Peyer's patch (tissue), 4 donors: ENCODE results near the gene TATDN2. TPM values are rescaled to one million over a fixed set of nuclear protein-coding genes. Genes with fewer than 3 reads are reported as not detected.

Source experiments
- DNase-seq, 3 donors: peaks; one replicate each; pipeline ENCODE4 v3.0.0-alpha.2; 2017 to 2019
- H3K27ac ChIP-seq, 4 donors: fragments of 200-600 bp; sonication (generic); one replicate each; pipeline ENCODE4 v1.5.1; 2016 to 2019
- H3K27me3 ChIP-seq, 2 donors: fragments of 200-600 bp; sonication (generic); one replicate each; pipeline ENCODE4 v1.5.1; 2019
- H3K36me3 ChIP-seq, 3 donors: fragments of 200-600 bp; sonication (generic); one replicate each; pipeline ENCODE4 v1.5.1; 2016 to 2019
- H3K4me1 ChIP-seq, 4 donors: fragments of 200-600 bp; sonication (generic); one replicate each; pipeline ENCODE4 v1.5.1; 2016 to 2019
- H3K4me3 ChIP-seq, 4 donors: fragments of 200-600 bp; sonication (generic); 1 replicate in 3 of 4; 2 replicates in 1 of 4; pipeline ENCODE4 v1.5.1; 2016 to 2019; ENCODE audit warnings: mild to moderate bottlenecking in 1 of 4
- H3K9me3 ChIP-seq, 4 donors: fragments of 200-600 bp; sonication (generic); one replicate each; pipeline ENCODE4 v1.5.1; 2016 to 2019; ENCODE audit warnings: mild to moderate bottlenecking in 1 of 4
- POLR2A ChIP-seq, 2 donors: fragments of 450-650 bp; IDR thresholded peaks; one replicate each; pipeline ENCODE4 v1.5.1; 2017; ENCODE audit warnings: antibody characterized with exemption in 2 of 2, mild to moderate bottlenecking in 2 of 2, moderate library complexity in 2 of 2
- total RNA-seq, 4 donors: library from RNA; depleted of rRNA; stranded (reverse); fragments of >200 nt; gene quantifications; one replicate each; pipeline ENCODE4 v1.1.0, GENCODE V29; 2016
- TF ChIP-seq, protein P1 (sequence below), 6 experiments: fragments of 450-650 bp in 4 of 6; fragments of 200-600 bp in 2 of 6; sonication (generic) in 1 of 6; IDR thresholded peaks; one replicate each; pipeline ENCODE4 v1.5.1; 2017 to 2019; ENCODE audit warnings: antibody characterized with exemption in 6 of 6, mild to moderate bottlenecking in 3 of 6, moderate library complexity in 1 of 6

The TATDN2 gene
- 10 to 100 TPM; 30.3 to 52.8 (median 36.9) TPM for total RNA-seq

DNA sequence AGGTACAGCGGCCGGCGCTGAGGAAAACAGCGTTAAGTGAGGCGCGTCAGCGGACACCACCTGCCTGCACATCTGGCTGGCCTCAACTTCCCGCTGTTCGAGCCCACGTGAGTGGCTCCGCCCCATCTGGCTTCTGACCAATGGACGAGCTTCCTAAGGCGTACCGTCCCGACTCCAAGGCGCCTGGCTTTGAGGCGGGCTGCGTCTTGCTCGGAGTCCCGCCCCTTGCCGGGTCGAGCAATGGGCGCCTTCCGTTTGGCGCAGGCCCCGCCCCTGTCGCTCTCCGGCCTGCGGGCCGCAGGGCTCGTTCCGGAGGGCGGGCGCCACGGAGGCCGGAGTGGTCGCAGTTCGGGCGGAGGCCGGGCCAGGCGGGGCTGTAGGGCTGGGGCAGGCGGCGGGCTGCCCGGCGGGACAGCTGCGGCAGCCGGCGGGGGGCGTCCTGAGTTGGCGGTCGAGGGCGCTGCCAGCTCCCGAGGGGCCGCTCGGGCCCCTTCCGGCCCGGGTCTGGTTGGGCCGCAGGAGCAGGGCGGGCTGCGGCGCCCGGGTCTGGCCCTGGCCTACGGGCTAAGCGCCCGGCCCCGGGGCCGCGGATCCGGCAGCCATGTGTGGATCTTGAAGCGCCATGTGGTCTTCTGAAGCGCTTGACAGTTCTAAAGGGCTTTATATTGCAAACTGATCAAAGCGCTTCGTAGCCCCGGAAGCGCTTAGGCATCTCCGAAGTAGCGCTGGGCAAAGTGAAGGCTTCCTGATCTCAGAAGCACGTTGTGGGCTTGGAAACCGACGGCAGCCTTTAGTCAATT, at the start of gene TATDN2:
TSS of gene TATDN2 (plus strand) at position 276 of the 800 bp plus-strand sequence. CDS start 742 bp downstream, outside the sequence.
- Histone ChIP-seq H3K27me3 (no peaks in the 10 kb centered on the region), H3K4me3 (peak within 1 kb of the TSS; percentile 90 to 99 (median 95)), H3K9me3 (peaks cover 0 to 9% (median 0%) of the 10 kb centered on the region in 4 donors), H3K27ac (peak within 1 kb of the TSS; percentile 91 to 99 (median 94)), H3K4me1 (peaks cover 0 to 33% (median 5%) of the 10 kb centered on the region in 4 donors), H3K36me3 (peaks cover 0 to 22% (median 0%) of the 10 kb centered on the region in 3 donors)
- DNase-seq = peak; percentile 96 to 99 (median 97)
- TF ChIP-seq, protein P1, sequence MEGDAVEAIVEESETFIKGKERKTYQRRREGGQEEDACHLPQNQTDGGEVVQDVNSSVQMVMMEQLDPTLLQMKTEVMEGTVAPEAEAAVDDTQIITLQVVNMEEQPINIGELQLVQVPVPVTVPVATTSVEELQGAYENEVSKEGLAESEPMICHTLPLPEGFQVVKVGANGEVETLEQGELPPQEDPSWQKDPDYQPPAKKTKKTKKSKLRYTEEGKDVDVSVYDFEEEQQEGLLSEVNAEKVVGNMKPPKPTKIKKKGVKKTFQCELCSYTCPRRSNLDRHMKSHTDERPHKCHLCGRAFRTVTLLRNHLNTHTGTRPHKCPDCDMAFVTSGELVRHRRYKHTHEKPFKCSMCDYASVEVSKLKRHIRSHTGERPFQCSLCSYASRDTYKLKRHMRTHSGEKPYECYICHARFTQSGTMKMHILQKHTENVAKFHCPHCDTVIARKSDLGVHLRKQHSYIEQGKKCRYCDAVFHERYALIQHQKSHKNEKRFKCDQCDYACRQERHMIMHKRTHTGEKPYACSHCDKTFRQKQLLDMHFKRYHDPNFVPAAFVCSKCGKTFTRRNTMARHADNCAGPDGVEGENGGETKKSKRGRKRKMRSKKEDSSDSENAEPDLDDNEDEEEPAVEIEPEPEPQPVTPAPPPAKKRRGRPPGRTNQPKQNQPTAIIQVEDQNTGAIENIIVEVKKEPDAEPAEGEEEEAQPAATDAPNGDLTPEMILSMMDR (IDR thresholded peaks at IDR 0.05) = no peak
- TF ChIP-seq POLR2A (IDR thresholded peaks at IDR 0.05) = peak; percentile 71 to 88

DNA sequence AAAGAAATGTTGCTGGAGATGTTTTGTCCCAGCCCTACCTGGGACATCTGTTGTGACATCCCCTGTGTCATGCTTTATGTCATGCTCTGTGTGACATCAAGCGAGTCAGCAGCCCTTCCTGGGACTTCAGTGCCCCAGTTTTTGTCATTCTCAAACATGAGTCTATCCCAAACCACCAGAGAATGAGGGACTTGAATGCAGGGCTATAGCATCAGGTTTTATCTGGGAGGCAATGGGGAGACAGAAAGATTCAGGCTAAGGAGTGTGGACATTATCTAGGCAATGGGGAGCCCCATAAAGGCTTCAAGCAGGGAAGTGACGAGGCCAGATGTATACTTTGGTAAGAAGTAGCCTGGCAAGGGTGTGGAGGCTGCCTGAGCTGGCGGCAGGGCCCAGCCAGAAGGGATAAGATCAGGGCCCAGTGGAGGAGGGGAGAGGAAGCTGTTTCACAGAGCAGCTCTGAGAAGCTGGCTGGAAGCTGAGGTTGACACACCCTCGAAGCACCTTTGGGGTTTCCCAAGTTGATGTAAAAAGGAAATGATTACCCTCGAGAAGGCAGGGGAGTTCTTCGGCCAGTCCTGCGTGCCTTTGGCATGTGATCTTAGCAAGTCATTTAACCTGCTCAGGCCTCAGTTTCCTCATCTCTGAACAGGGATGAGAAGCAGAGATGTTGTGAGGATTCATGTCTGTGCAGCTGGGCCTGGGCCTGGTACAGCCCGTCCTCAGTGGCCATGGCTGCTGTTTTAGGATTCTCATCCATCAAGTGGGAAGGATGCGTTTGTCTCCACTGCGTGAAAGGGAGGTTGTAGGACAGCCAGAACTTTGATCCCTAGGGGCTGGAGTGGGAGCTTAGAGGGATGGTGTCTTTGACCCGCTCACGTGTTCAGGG, 49.3 kb upstream of the TATDN2 start:
- no peak overlapping the region for H3K4me3 ChIP-seq
- peak in 2 of 3 donors; percentile 76 to 86 for DNase-seq

GRCh38 chr3:10204921-10205320, 43.3 kb upstream of the TATDN2 start:
- no peak for DNase-seq
- no peak overlapping the region for H3K4me3 ChIP-seq
- H3K4me1 ChIP-seq = peaks cover 0 to 12% (median 0%) of the 10 kb centered on the region in 4 donors
- H3K36me3 ChIP-seq = peaks cover 0 to 13% (median 0%) of the 10 kb centered on the region in 3 donors
- no peaks in the 10 kb centered on the region for H3K9me3 ChIP-seq
- TF ChIP-seq POLR2A (IDR thresholded peaks at IDR 0.05) = no peak
- TF ChIP-seq, protein P1 (IDR thresholded peaks at IDR 0.05) = no peak
- H3K27ac ChIP-seq = no peak overlapping the region
- H3K27me3 ChIP-seq = no peaks in the 10 kb centered on the region

More for the DNA sequence above, 49.3 kb upstream of the TATDN2 start:
- Histone ChIP-seq H3K4me1 (peaks cover 1 to 34% (median 15%) of the 10 kb centered on the region in 4 donors), H3K36me3 (peaks cover 0 to 13% (median 0%) of the 10 kb centered on the region in 3 donors), H3K27ac (peak overlapping the region in 3 of 4 donors; percentile 65 to 80 (median 67)), H3K9me3 (no peaks in the 10 kb centered on the region), H3K27me3 (no peaks in the 10 kb centered on the region)
- TF ChIP-seq, protein P1 (IDR thresholded peaks at IDR 0.05) = no peak
- no peak for TF ChIP-seq POLR2A (IDR thresholded peaks at IDR 0.05)

- H3K27ac ChIP-seq = no peak overlapping the region
- H3K4me3 ChIP-seq = no peak overlapping the region
- DNase-seq = no peak
- peaks cover 0 to 12% (median 0%) of the 10 kb centered on the region in 4 donors for H3K4me1 ChIP-seq
- no peaks in the 10 kb centered on the region for H3K27me3 ChIP-seq
- peaks cover 0 to 14% (median 0%) of the 10 kb centered on the region in 3 donors for H3K36me3 ChIP-seq
- H3K9me3 ChIP-seq = no peaks in the 10 kb centered on the region
- no peak for TF ChIP-seq POLR2A (IDR thresholded peaks at IDR 0.05)
- TF ChIP-seq, protein P1 (IDR thresholded peaks at IDR 0.05) = no peak
These were observed 42.7 kb upstream of the TATDN2 start for GRCh38 chr3:10205451-10206165.

DNA sequence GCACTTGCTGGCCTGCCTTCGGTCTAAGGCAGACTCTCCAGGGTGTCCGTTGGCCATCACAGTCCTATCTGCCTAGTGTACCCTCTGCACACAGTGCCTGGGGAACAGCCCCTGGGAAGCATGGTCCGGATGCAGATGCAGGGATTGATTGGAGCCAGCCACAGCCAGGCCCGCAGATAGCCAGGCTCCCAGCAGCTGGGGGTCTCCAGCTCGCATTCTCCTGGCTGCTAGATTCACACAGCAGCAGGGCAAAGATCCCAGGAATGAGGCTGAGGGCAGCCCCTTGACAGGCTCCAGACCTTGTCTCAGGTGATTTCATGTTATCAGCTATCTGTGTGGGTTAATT, 42.1 kb upstream of the TATDN2 start:
- no peak for DNase-seq
- peaks cover 0 to 12% (median 0%) of the 10 kb centered on the region in 3 donors for H3K36me3 ChIP-seq
- TF ChIP-seq, protein P1 (IDR thresholded peaks at IDR 0.05) = no peak
- TF ChIP-seq POLR2A (IDR thresholded peaks at IDR 0.05) = no peak
- no peaks in the 10 kb centered on the region for H3K9me3 ChIP-seq
- H3K4me3 ChIP-seq = no peak overlapping the region
- H3K27ac ChIP-seq = no peak overlapping the region
- peaks cover 0 to 12% (median 0%) of the 10 kb centered on the region in 4 donors for H3K4me1 ChIP-seq
- no peaks in the 10 kb centered on the region for H3K27me3 ChIP-seq
